ENCODE measurements around the gene AEBP1.

AEBP1 gene

GRCh38 chr7:44083796-44084195, 20.3 kb upstream of the AEBP1 start:
- in situ Hi-C loops (cut with MboI; ENCODE audit: low sequenced_read_pairs) = no loop called here

DNA sequence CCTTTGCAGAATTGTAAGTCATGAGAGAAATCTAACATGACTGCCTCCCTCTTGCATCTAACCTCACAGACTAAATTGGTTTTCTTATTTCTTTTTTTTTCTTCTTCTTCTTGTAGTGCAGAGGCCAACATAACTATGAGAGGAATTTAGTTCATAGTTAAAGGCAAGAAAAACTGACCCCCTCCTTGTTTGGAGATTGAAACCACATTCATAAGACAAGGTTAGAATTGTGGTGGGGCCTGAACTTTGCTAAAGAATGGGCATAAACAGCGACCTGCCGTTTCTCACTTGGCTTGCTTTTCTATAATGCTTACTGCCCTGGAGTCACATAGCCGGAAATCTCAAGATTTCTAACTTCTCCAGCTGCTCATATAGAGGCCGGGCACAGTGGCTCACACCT, 19.4 kb upstream of the AEBP1 start:
- in situ Hi-C loops (cut with MboI; ENCODE audit: low sequenced_read_pairs) = no loop called here

DNA sequence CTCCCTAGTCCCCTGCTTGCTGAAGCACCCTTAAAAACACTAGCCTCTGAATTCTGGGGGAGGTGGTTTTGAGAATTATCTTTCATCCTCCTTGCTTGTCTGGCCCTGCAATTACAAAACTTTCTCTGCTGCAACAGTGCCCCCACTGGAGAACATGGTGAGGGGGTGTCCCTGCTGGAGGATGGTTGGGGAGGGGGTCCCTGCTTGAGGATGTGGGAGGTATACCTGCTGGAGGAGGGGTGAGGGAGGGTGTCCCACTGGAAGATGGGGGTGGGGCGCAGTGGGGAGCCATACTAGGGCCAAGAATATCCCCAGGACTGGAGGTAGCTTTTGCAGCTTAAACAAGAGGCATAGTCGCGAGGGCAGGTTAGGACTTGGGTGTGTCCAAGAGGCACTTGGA, 18.6 kb upstream of the AEBP1 start:
- in situ Hi-C loops (cut with MboI; ENCODE audit: low sequenced_read_pairs) = no loop called here

- in situ Hi-C loops (cut with MboI; ENCODE audit: low sequenced_read_pairs) = no loop called here
These were observed 17.5 kb upstream of the AEBP1 start for GRCh38 chr7:44086627-44087026.

GRCh38 chr7:44087911-44088838, 16.0 kb upstream of the AEBP1 start:
- in situ Hi-C loops (cut with MboI; ENCODE audit: low sequenced_read_pairs) = no loop called here

GRCh38 chr7:44093102-44093641, 11.0 kb upstream of the AEBP1 start:
- in situ Hi-C loops (cut with MboI; ENCODE audit: low sequenced_read_pairs) = no loop called here

GRCh38 chr7:44094365-44094764, 9.8 kb upstream of the AEBP1 start:
- in situ Hi-C loops (cut with MboI; ENCODE audit: low sequenced_read_pairs) = no loop called here

DNA sequence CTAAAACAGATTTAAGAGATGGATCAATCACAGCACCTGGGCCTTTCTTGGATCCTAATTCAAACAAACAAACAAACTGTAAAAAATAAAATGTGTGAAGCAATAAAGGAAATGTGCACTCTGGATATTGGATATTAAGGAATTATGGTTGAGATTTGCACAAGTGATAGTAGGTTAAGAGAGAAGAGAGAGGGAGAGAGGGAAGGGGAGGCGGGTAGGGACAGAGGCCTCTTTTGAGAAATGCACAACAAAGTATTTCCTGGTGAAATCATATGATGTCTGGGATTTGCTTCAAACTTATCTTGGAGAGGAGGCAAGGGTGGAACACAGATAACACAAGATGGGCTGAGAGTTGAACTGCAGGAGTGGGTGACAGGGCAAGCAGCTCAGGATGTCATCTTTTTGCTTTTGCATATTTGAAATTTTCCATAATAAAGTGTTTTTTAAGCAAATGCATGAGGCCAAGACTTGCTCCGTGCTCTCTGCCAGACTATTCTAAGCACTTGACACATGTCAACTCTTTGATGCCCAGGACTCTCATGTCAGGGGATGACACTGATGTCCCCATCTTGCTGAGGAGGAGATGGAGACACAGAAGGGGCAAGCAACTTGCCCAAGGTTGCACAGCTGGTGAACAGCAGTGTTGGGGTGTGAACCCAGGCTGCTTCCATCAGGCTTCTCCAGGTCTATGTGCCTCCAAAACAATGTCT, 9.1 kb upstream of the AEBP1 start:
- in situ Hi-C loops (cut with MboI; ENCODE audit: low sequenced_read_pairs) = no loop called here

GRCh38 chr7:44095781-44096180, 8.4 kb upstream of the AEBP1 start:
- in situ Hi-C loops (cut with MboI; ENCODE audit: low sequenced_read_pairs) = no loop called here

- in situ Hi-C loops (cut with MboI; ENCODE audit: low sequenced_read_pairs) = no loop called here
These were observed 7.7 kb upstream of the AEBP1 start for GRCh38 chr7:44096326-44096881.

DNA sequence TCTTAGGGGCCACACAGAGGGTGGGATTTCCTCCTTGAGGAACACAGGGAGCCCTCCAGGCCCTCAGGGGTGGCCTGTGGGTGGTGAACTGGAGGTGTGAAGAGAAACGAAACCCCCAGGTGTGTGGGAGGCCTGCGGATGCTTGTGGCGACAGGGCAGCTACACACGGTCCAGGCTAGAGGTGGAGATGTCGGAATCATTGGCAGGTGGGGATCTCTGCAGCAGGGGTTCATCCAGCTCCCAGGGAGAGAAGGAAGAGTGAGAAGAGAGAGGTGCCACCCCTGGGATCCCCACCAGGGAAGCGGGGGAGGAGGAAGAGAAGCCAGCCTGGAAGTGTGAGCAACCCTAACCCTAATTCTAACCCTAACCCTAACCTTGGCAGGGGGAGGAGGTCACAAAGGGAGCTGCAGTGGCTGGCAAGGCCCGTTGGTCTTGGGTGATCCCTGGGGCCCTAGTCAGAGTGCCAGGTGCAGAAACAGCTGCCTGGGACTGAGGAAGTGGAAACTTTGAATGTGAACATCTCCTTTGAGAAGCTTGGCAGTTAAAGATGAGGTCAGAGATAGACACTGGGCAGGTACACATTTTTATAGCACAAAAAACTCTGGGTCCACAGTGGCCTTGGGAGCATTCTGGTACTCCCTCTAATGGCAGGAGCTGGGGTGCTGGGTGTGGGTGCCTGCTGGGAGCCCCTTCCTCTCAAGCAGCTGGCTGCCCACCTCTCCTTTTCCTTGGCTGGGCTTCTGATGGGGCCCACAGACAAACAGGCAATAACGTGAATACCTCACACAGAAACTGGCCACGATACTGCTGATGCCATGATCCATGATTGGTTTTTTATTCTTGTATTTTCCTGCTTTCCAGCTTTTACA, 6.8 kb upstream of the AEBP1 start:
- in situ Hi-C loops (cut with MboI; ENCODE audit: low sequenced_read_pairs) = no loop called here

- in situ Hi-C loops (cut with MboI; ENCODE audit: low sequenced_read_pairs) = no loop called here
These were observed 5.8 kb upstream of the AEBP1 start for GRCh38 chr7:44098092-44099068.

- in situ Hi-C loops (cut with MboI; ENCODE audit: low sequenced_read_pairs) = no loop called here
These were observed 4.5 kb upstream of the AEBP1 start for GRCh38 chr7:44099669-44100068.

DNA sequence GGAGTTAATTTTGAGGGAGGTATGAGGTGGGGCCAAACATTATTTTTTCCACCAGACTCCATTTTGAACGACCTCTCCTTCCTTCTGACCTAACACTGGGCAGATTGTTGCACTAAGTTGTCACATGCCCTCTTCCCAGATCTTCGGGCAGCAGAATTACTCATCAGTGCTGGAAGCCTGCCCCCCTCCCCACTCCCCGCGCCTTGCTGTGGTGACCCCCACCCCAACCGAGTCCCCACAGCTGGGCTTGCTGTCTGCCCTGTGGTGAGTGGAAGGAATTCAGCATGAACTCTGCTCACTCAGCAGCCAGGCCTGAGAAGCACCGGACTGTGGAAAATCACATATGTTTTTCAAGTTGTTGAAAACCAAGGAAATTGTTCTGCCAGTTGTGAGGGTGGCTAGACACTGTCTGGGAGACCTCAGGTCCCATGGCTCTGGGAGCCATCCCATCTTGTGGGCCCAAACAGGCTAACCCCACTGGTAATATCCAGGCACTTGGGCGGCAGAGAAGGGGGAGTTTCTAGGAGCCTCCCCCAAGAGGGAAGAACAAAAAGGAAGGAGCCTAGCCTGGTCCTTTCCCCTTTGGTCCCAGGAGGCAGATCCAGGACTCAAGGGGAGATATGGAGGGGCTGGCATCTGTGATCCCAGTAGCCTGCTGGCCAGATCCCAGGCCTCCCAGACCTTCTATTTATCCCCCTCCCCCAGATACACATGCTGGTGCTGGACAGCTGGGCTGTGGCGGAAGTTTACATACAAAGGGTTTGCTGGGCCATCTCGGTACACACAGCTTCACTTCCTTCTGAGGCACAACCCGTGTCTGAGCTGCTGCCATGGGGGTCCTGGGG, 3.5 kb upstream of the AEBP1 start:
- in situ Hi-C loops (cut with MboI; ENCODE audit: low sequenced_read_pairs) = no loop called here

DNA sequence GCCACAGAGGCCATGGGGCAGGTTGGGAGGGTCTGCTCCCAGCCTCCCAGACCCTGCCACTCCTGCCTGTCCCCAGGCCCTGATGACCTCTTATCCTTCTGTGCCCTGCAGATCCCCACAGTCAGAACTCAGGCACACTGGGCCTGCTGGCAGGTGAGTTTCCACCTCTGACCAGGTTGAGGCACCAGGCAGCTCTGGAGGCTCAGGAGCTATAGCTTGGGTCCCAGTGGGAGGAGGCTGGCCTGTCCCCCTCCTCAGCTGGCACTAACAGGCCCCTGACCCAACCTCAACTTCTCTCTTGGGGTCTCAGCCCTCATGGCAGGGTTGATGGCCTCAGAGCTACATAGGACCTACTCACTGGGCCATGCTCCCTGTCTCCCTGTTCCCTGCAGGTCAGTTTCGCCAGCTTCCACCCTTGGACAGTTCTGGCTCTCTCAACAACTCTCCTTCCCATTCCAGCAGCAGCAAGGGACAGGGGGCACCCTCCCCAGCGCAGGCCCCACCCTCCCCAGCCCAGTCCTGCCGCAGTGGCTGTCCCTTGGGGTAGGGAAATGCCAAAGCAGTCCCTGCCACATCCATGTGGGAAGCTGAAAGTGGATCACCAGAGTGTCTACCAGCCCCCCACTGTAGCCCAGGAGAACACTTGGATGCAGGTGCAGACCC, 2.7 kb upstream of the AEBP1 start:
- in situ Hi-C loops (cut with MboI; ENCODE audit: low sequenced_read_pairs) = no loop called here

GRCh38 chr7:44101966-44102845, 1.9 kb upstream of the AEBP1 start:
- in situ Hi-C loops (cut with MboI; ENCODE audit: low sequenced_read_pairs) = no loop called here
